Measurements from ENCODE around the gene PLEKHG3. TPM values are rescaled to one million over a fixed set of nuclear protein-coding genes. Genes with fewer than 3 reads are reported as not detected.

Gene PLEKHG3
- total RNA-seq, 1 donor from 2014 or later, result 12.6 TPM

DNA sequence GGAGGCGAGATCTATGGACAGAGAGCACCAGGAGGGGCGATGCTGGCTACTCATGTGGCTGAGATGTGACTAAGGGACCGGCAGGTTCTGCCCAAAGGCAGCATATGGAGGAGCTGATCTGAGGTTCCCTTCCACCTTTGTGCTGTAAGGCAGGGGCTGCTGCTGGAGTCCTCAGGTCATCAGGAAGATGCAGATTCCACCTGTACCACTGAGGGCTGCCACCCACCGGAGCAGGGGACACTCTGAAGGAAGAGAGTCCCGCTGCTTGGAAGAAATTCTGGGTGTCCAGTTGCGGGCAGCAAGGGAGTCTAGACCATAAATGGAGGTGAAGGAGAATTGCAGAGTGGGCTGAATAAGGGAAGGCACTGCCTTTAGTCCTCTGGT is 55.3 kb downstream of the PLEKHG3 start:
- Histone ChIP-seq H3K27ac (no peak overlapping the region), H4K20me1 (ENCODE audit: low read depth) (no peaks in the 10 kb centered on the region), H3K4me1 (peaks cover 41% of the 10 kb centered on the region), H3F3A (ENCODE audit: low read depth) (peaks cover 11% of the 10 kb centered on the region), H3K36me3 (no peaks in the 10 kb centered on the region), H3K9me3 (ENCODE audit: low read depth) (no peaks in the 10 kb centered on the region), H2AFZ (replicated peaks) (no peak overlapping the region), H3K27me3 (peaks cover 6% of the 10 kb centered on the region), H3K79me2 (ENCODE audit: low read depth) (no peaks in the 10 kb centered on the region), H3K9ac (no peak overlapping the region), H3K4me3 (no peak overlapping the region), H3K4me2 (no peak overlapping the region)
- Mint-ChIP-seq H3K4me1 (peaks cover 48% of the 10 kb centered on the region), H3K9me3 (peaks cover 2% of the 10 kb centered on the region), H3K4me3 (no peak overlapping the region), H3K27me3 (ENCODE audit: insufficient read depth, low read depth) (peaks cover 15% of the 10 kb centered on the region), H3K27ac (peak overlapping the region; percentile 42), H3K36me3 (no peaks in the 10 kb centered on the region)
- no peak for DNase-seq (ENCODE audit: low spot score)
- TF ChIP-seq EZH2phosphoT487 (IDR thresholded peaks at IDR 0.05), result no peak
- TF ChIP-seq EZH2 (IDR thresholded peaks at IDR 0.05), result no peak
- TF ChIP-seq, protein P1, sequence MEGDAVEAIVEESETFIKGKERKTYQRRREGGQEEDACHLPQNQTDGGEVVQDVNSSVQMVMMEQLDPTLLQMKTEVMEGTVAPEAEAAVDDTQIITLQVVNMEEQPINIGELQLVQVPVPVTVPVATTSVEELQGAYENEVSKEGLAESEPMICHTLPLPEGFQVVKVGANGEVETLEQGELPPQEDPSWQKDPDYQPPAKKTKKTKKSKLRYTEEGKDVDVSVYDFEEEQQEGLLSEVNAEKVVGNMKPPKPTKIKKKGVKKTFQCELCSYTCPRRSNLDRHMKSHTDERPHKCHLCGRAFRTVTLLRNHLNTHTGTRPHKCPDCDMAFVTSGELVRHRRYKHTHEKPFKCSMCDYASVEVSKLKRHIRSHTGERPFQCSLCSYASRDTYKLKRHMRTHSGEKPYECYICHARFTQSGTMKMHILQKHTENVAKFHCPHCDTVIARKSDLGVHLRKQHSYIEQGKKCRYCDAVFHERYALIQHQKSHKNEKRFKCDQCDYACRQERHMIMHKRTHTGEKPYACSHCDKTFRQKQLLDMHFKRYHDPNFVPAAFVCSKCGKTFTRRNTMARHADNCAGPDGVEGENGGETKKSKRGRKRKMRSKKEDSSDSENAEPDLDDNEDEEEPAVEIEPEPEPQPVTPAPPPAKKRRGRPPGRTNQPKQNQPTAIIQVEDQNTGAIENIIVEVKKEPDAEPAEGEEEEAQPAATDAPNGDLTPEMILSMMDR (IDR thresholded peaks at IDR 0.05), result no peak

DNA sequence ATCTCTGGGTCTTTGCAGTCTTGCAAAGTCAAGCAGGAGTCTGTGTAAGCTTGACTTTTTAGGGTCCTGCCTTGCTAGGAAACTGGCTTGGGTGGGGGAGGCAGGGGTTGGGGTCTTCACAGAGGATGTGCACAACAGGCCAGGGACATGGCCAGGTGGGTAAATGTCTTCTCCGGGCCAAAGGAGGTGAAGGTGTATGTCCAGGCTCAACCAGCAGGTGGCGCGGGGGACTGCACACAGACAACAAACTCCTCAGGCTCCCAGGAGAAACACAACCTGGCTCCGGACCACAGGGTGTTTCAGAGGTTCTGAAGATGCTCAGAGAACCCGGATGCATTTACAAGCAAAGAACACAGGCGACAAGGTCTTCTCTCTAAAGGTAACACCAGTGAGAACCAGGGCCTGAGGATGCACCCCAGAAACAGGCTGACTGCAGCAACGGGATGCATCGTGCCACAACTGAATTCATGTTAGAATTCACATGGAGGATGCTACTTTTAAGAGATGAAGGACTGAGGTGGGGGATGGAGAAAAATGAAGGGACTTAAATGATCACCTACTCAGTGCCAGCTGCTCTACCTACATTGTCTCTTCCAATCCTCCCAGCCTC is 56.0 kb downstream of the PLEKHG3 start:
- peaks cover 15% of the 10 kb centered on the region for H3K27me3 Mint-ChIP-seq (ENCODE audit: insufficient read depth, low read depth)
- Histone ChIP-seq H3K27me3 (peaks cover 8% of the 10 kb centered on the region), H4K20me1 (ENCODE audit: low read depth) (no peaks in the 10 kb centered on the region), H3K4me1 (peaks cover 42% of the 10 kb centered on the region), H2AFZ (replicated peaks) (no peak overlapping the region), H3K9ac (no peak overlapping the region), H3K9me3 (ENCODE audit: low read depth) (no peaks in the 10 kb centered on the region), H3F3A (ENCODE audit: low read depth) (peaks cover 12% of the 10 kb centered on the region), H3K4me3 (no peak overlapping the region), H3K79me2 (ENCODE audit: low read depth) (no peaks in the 10 kb centered on the region), H3K4me2 (no peak overlapping the region), H3K27ac (no peak overlapping the region), H3K36me3 (no peaks in the 10 kb centered on the region)
- no peak overlapping the region for H3K4me3 Mint-ChIP-seq
- no peaks in the 10 kb centered on the region for H3K36me3 Mint-ChIP-seq
- peaks cover 2% of the 10 kb centered on the region for H3K9me3 Mint-ChIP-seq
- DNase-seq (ENCODE audit: low spot score), result peak; percentile 70
- peaks cover 51% of the 10 kb centered on the region for H3K4me1 Mint-ChIP-seq
- TF ChIP-seq, protein P1 (IDR thresholded peaks at IDR 0.05), result peak; percentile 78
- TF ChIP-seq EZH2phosphoT487 (IDR thresholded peaks at IDR 0.05), result no peak
- no peak for TF ChIP-seq EZH2 (IDR thresholded peaks at IDR 0.05)
- peak overlapping the region; percentile 21 for H3K27ac Mint-ChIP-seq

DNA sequence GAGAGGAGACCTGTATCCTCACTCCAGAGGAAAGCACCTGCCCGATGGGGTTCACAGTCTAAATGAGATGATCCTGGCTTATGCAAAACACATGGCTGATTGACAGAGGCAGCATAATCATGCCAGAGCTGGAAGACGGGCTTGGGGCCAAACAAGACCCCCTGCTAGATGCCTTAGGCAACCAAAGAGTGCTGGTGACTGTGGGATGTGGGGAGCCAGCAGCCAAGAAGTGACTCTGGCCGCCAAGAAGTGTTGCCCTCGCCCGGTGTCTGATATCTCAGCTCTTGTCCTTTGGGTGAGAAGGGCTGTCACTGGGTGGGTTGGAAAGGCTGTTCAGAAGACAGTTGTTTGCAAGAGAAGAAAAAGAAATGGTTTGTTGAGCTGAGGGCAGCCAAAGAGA is 56.7 kb downstream of the PLEKHG3 start:
- H3K4me2 ChIP-seq, result no peak overlapping the region
- H3K9me3 Mint-ChIP-seq, result no peaks in the 10 kb centered on the region
- H3K27me3 Mint-ChIP-seq (ENCODE audit: insufficient read depth, low read depth), result peaks cover 15% of the 10 kb centered on the region
- peaks cover 51% of the 10 kb centered on the region for H3K4me1 Mint-ChIP-seq
- H3K4me3 Mint-ChIP-seq, result peak overlapping the region; percentile 11
- H4K20me1 ChIP-seq (ENCODE audit: low read depth), result no peaks in the 10 kb centered on the region
- peaks cover 8% of the 10 kb centered on the region for H3K27me3 ChIP-seq
- H3K4me1 ChIP-seq, result peaks cover 42% of the 10 kb centered on the region
- no peaks in the 10 kb centered on the region for H3K36me3 ChIP-seq
- no peaks in the 10 kb centered on the region for H3K36me3 Mint-ChIP-seq
- H3K9me3 ChIP-seq (ENCODE audit: low read depth), result no peaks in the 10 kb centered on the region
- no peak overlapping the region for H3K4me3 ChIP-seq
- H3K27ac Mint-ChIP-seq, result no peak overlapping the region
- H3K79me2 ChIP-seq (ENCODE audit: low read depth), result no peaks in the 10 kb centered on the region
- no peak overlapping the region for H2AFZ ChIP-seq (replicated peaks)
- no peak overlapping the region for H3K9ac ChIP-seq
- H3K27ac ChIP-seq, result no peak overlapping the region
- no peak for TF ChIP-seq EZH2phosphoT487 (IDR thresholded peaks at IDR 0.05)
- TF ChIP-seq, protein P1 (IDR thresholded peaks at IDR 0.05), result no peak
- no peak for TF ChIP-seq EZH2 (IDR thresholded peaks at IDR 0.05)
- H3F3A ChIP-seq (ENCODE audit: low read depth), result peaks cover 12% of the 10 kb centered on the region
- no peak for DNase-seq (ENCODE audit: low spot score)

Measured in neural progenitor cell (in vitro differentiated cells).